ENCODE measurements around the gene CAMTA1.
"Not testable (repeated sequence)": the region's sequence is repeated elsewhere in the genome, so short reads cannot be mapped to it uniquely, and the experiment has no call there.

The CAMTA1 gene

GRCh38 chr1:7789828-7790227, 1004.6 kb downstream of the CAMTA1 start:
- no peak for DNase-seq (ENCODE audit: low read depth)
- H3K4me3 ChIP-seq (ENCODE audit: low read depth, low read length), result no peak overlapping the region
- no peak for TF ChIP-seq CTCF (IDR thresholded peaks at IDR 0.05; ENCODE audit: insufficient read depth, low read depth, low read length, missing control alignments)

GRCh38 chr1:7791027-7791426, 1005.8 kb downstream of the CAMTA1 start:
- not testable (repeated sequence) for DNase-seq (ENCODE audit: low read depth); H3K4me3 ChIP-seq (ENCODE audit: low read depth, low read length)

- no peak for TF ChIP-seq CTCF (IDR thresholded peaks at IDR 0.05; ENCODE audit: insufficient read depth, low read depth, low read length, missing control alignments)
- no peak overlapping the region for H3K4me3 ChIP-seq (ENCODE audit: low read depth, low read length)
- no peak for DNase-seq (ENCODE audit: low read depth)
Measured at GRCh38 chr1:7795406-7795805, 1010.2 kb downstream of the CAMTA1 start.

- no peak overlapping the region for H3K4me3 ChIP-seq (ENCODE audit: low read depth, low read length)
- DNase-seq (ENCODE audit: low read depth), result no peak
- no peak for TF ChIP-seq CTCF (IDR thresholded peaks at IDR 0.05; ENCODE audit: insufficient read depth, low read depth, low read length, missing control alignments)
Measured at GRCh38 chr1:7805460-7805859, 1020.2 kb downstream of the CAMTA1 start.

- H3K4me3 ChIP-seq (ENCODE audit: low read depth, low read length), result no peak overlapping the region
- peak; percentile 45 for TF ChIP-seq CTCF (IDR thresholded peaks at IDR 0.05; ENCODE audit: insufficient read depth, low read depth, low read length, missing control alignments)
- peak; percentile 46 for DNase-seq (ENCODE audit: low read depth)
Measured at GRCh38 chr1:7808253-7808844, 1023.1 kb downstream of the CAMTA1 start.

- DNase-seq (ENCODE audit: low read depth), result no peak
- H3K4me3 ChIP-seq (ENCODE audit: low read depth, low read length), result no peak overlapping the region
- no peak for TF ChIP-seq CTCF (IDR thresholded peaks at IDR 0.05; ENCODE audit: insufficient read depth, low read depth, low read length, missing control alignments)
Measured at GRCh38 chr1:7809742-7810141, 1024.5 kb downstream of the CAMTA1 start.

GRCh38 chr1:7810395-7810794, 1025.1 kb downstream of the CAMTA1 start:
- H3K4me3 ChIP-seq (ENCODE audit: low read depth, low read length), result no peak overlapping the region
- TF ChIP-seq CTCF (IDR thresholded peaks at IDR 0.05; ENCODE audit: insufficient read depth, low read depth, low read length, missing control alignments), result no peak
- DNase-seq (ENCODE audit: low read depth), result no peak

All from GM12865 (cell line).